Left lobe of liver (tissue), 2 donors: Measurements from ENCODE around the gene NTN5. TPM values are rescaled to one million over a fixed set of nuclear protein-coding genes. Genes with fewer than 3 reads are reported as not detected.
"Not testable (repeated sequence)": the region's sequence is repeated elsewhere in the genome, so short reads cannot be mapped to it uniquely, and the experiment has no call there.

Source experiments
- ATAC-seq: fragments of 200-7000 bp; cut with Tn5 transposase; one replicate; pipeline ENCODE4 v1.9.1; 2020; ENCODE audit warnings: mild to moderate bottlenecking, moderate library complexity
- DNase-seq: peaks from one replicate; pipeline ENCODE4 v3.0.0-alpha.2; 2020; ENCODE audit warnings: low spot score
- total RNA-seq: library from RNA; stranded (reverse); gene quantifications from one replicate; pipeline ENCODE4 v1.2.1, GENCODE V29; 2021
- donor health status: DM: no; HTN: no; CAD: no; lungs with moderate emphysema.
- donor health status: DM: no; HTN: yes; CAD: no.

NTN5 gene
- total RNA-seq, 1 donor from 2014 or later: 0.28 TPM

- ATAC-seq (no peak), DNase-seq (no peak)
These were observed 1.3 kb downstream of the NTN5 start for GRCh38 chr19:48671446-48671995.

GRCh38 chr19:48670699-48671445 is 1.9 kb downstream of the NTN5 start:
- DNase-seq (no peak), ATAC-seq (no peak)

GRCh38 chr19:48669903-48670668 is 2.7 kb downstream of the NTN5 start:
- no peak for DNase-seq
- ATAC-seq: no peak

- DNase-seq (no peak), ATAC-seq (no peak)
These were observed 4.1 kb downstream of the NTN5 start for GRCh38 chr19:48668761-48669160.

GRCh38 chr19:48668332-48668731 is 4.5 kb downstream of the NTN5 start:
- ATAC-seq (peak; percentile 68), DNase-seq (no peak)

- DNase-seq (no peak), ATAC-seq (no peak)
These were observed 7.0 kb downstream of the NTN5 start for GRCh38 chr19:48665786-48666185.

- ATAC-seq (no peak), DNase-seq (no peak)
These were observed 8.3 kb downstream of the NTN5 start for GRCh38 chr19:48664476-48664875.

GRCh38 chr19:48663667-48664066 is 9.2 kb downstream of the NTN5 start:
- ATAC-seq: no peak
- DNase-seq: no peak

GRCh38 chr19:48661711-48662090 is 11.1 kb downstream of the NTN5 start:
- DNase-seq: no peak

GRCh38 chr19:48660852-48661710 is 11.7 kb downstream of the NTN5 start:
- peak; percentile 75 for DNase-seq
- peak; percentile 79 for ATAC-seq

More at GRCh38 chr19:48661711-48662090, 11.1 kb downstream of the NTN5 start:
- ATAC-seq: no peak

GRCh38 chr19:48659768-48660167 is 13.0 kb downstream of the NTN5 start:
- ATAC-seq (no peak), DNase-seq (no peak)

GRCh38 chr19:48658483-48658882 is 14.3 kb downstream of the NTN5 start:
- no peak for DNase-seq
- no peak for ATAC-seq

GRCh38 chr19:48657828-48658227 is 15.0 kb downstream of the NTN5 start:
- ATAC-seq, DNase-seq: not testable (repeated sequence)

- no peak for ATAC-seq
- DNase-seq: no peak
These were observed 15.9 kb downstream of the NTN5 start for GRCh38 chr19:48656840-48657474.

- no peak for ATAC-seq
- no peak for DNase-seq
These were observed 18.3 kb downstream of the NTN5 start for GRCh38 chr19:48654299-48655059.

- no peak for DNase-seq
- no peak for ATAC-seq
These were observed 21.2 kb downstream of the NTN5 start for GRCh38 chr19:48651683-48652048.

GRCh38 chr19:48650974-48651682 is 21.7 kb downstream of the NTN5 start:
- DNase-seq (no peak), ATAC-seq (no peak)

GRCh38 chr19:48648134-48648533 is 24.7 kb downstream of the NTN5 start:
- DNase-seq (no peak), ATAC-seq (no peak)

- ATAC-seq: no peak
- no peak for DNase-seq
These were observed 26.0 kb downstream of the NTN5 start for GRCh38 chr19:48646722-48647216.
